Measurements from ENCODE around the gene CDH23. TPM values are rescaled to one million over a fixed set of nuclear protein-coding genes. Genes with fewer than 3 reads are reported as not detected.

The CDH23 gene
- total and polyA plus RNA-seq, 2 of the 8 experiments (the other 6 are each of a cell fraction or from before 2014, with no cell fraction given), result 1.9 to 4.9 TPM

GRCh38 chr10:71812913-71813590 is 416.3 kb downstream of the CDH23 start:
- peaks cover 0 to 3% (median 0%) of the 10 kb centered on the region in 4 experiments; a peak in 1 of 7 replicates for H3K4me1 ChIP-seq (replicated peaks in 1 of 4; ENCODE audit: control insufficient read depth in 3 of 4, insufficient read depth in 4 of 4, low read length in 3 of 4)
- FAIRE-seq (no peak), DNase-seq (ENCODE audit: low read depth in 1 of 2, low spot score in 2 of 2) (no peak)
- H3K27ac ChIP-seq (ENCODE audit: low read depth, low read length), result no peak overlapping the region
- H3K27me3 ChIP-seq (replicated peaks in 1 of 4; ENCODE audit: control insufficient read depth in 3 of 4, extremely low read depth in 1 of 4, insufficient read depth in 3 of 4, low read length in 3 of 4), result no peaks in the 10 kb centered on the region
- H3K23ac ChIP-seq (ENCODE audit: insufficient read length), result no peak overlapping the region
- no peak overlapping the region for H2BK15ac ChIP-seq (ENCODE audit: low read length)
- H3K36me3 ChIP-seq (ENCODE audit: control insufficient read depth in 2 of 4, insufficient read depth in 4 of 4, low read length in 3 of 4), result peaks cover 14 to 29% (median 23%) of the 10 kb centered on the region in 4 experiments; a peak in 7 of 8 replicates
- H3K23me2 ChIP-seq (ENCODE audit: low read depth, low read length), result no peaks in the 10 kb centered on the region
- ChIA-PET POLR2A (ENCODE audit: partially characterized antibody) (interaction anchor here (0.9 to 2.9 kb wide), 5 partner anchors 7 to 94 kb away, joined by 3 to 10 read pairs (median 6); partner anchors contain the start of genes C10orf105 and PSAP), CTCF (ENCODE audit: partially characterized antibody) (interaction anchor here (0.6 to 5.2 kb wide), 26 partner anchors 10 to 499 kb away, joined by 3 to 30 read pairs (median 5); no protein-coding TSS in a partner anchor)
- H4K5ac ChIP-seq (ENCODE audit: insufficient read length, low read depth, low read length), result no peak overlapping the region
- no peaks in the 10 kb centered on the region for H3K79me2 ChIP-seq (ENCODE audit: control insufficient read depth in 1 of 2, insufficient read depth in 2 of 2, low read length in 2 of 2)
- no peak overlapping the region for H3K14ac ChIP-seq (ENCODE audit: insufficient read length)
- peak overlapping the region; percentile 63; the same call in 1 of the 2 replicates for H2BK5ac ChIP-seq (ENCODE audit: low read depth, low read length)
- peaks cover 2 to 5% of the 10 kb centered on the region in 2 experiments for H4K20me1 ChIP-seq (replicated peaks in 1 of 2; ENCODE audit: control insufficient read depth in 1 of 2, insufficient read depth in 2 of 2, low read length in 2 of 2)
- H4K91ac ChIP-seq (replicated peaks; ENCODE audit: insufficient read length, low read length), result no peak overlapping the region
- H2BK120ac ChIP-seq (replicated peaks; ENCODE audit: low read depth, low read length), result no peak overlapping the region
- H2BK20ac ChIP-seq (ENCODE audit: low read length), result no peak overlapping the region
- H3K4me3 ChIP-seq (ENCODE audit: extremely low read depth in 1 of 4, insufficient read depth in 2 of 4, low read depth in 3 of 4, low read length in 4 of 4), result no peak overlapping the region
- H3K79me1 ChIP-seq (ENCODE audit: low read depth, low read length), result no peaks in the 10 kb centered on the region
- H2BK12ac ChIP-seq (ENCODE audit: low read depth, low read length), result no peak overlapping the region
- no peak overlapping the region for H3K9ac ChIP-seq (replicated peaks in 1 of 4; ENCODE audit: extremely low read depth in 1 of 4, low read depth in 3 of 4, low read length in 3 of 4)
- no peak overlapping the region for H3K56ac ChIP-seq (replicated peaks; ENCODE audit: insufficient read length, low read depth, low read length)
- no peak overlapping the region for H3K4me2 ChIP-seq (ENCODE audit: insufficient read depth in 1 of 2, low read depth in 2 of 2, low read length in 2 of 2)
- no peak overlapping the region; the same call in 1 of the 2 replicates for H3K18ac ChIP-seq (ENCODE audit: extremely low read depth, low read length)
- no peaks in the 10 kb centered on the region for H3K9me3 ChIP-seq (ENCODE audit: insufficient read depth in 2 of 2, low read depth in 1 of 2, low read length in 1 of 2)
- H2AFZ ChIP-seq (ENCODE audit: low read length), result no peak overlapping the region
- H4K8ac ChIP-seq (ENCODE audit: extremely low read depth, insufficient read depth, low read length), result no peak overlapping the region
- H3K4ac ChIP-seq (replicated peaks; ENCODE audit: insufficient read length, low read depth, low read length), result no peak overlapping the region
- WGBS, 2 experiments (ENCODE audit: extremely low coverage in 1 of 2, insufficient coverage in 1 of 2, insufficient read length in 1 of 2, insufficient replicate concordance in 2 of 2, low coverage in 1 of 2, low lambda C conversion rate in 2 of 2, missing lambda C conversion rate in 1 of 2), result 84% methylated on average over 9 of the region's 11 CpGs; no CpG with 5 or more reads in 1 of the 2 experiments
- no peak overlapping the region for H2AK5ac ChIP-seq (ENCODE audit: low read depth, low read length)
- TF ChIP-seq ZNF274 (IDR thresholded peaks at IDR 0.05; ENCODE audit: borderline replicate concordance, extremely low read depth, low read length) (no peak), KDM1A (IDR thresholded peaks at IDR 0.05; ENCODE audit: borderline replicate concordance, low read length) (no peak), SRF (IDR thresholded peaks at IDR 0.05; ENCODE audit: low read depth, low read length) (no peak), SAP30 (IDR thresholded peaks at IDR 0.05; ENCODE audit: insufficient read depth, insufficient replicate concordance, low read length) (no peak), TEAD4 (IDR thresholded peaks at IDR 0.05; ENCODE audit: low read depth, low read length) (no peak), TAF7 (optimal IDR thresholded peaks at IDR 0.05; ENCODE audit: borderline replicate concordance, low read depth, low read length) (no peak), CTBP2 (IDR thresholded peaks at IDR 0.05; ENCODE audit: borderline replicate concordance, insufficient read depth, insufficient read length, low read length) (no peak), TBP (IDR thresholded peaks at IDR 0.05; ENCODE audit: low read depth, low read length) (no peak), EGR1 (IDR thresholded peaks at IDR 0.05; ENCODE audit: borderline replicate concordance, low read depth, low read length) (no peak), PHF8 (conservative IDR thresholded peaks at IDR 0.05; ENCODE audit: low read depth, low read length) (no peak), SIX5 (IDR thresholded peaks at IDR 0.05; ENCODE audit: low read depth, low read length) (no peak), ATF3 (IDR thresholded peaks at IDR 0.05; ENCODE audit: insufficient read depth, low read depth, low read length) (no peak)
